Motor neuron (in vitro differentiated cells): ENCODE results near the gene RALGPS1. TPM values are rescaled to one million over a fixed set of nuclear protein-coding genes. Genes with fewer than 3 reads are reported as not detected.

ENCODE experiments used
- ATAC-seq, 8 experiments: fragments of 200-7000 bp; cut with Tn5 transposase; replicated peaks in 6 of 8; 2 replicates each; pipeline ENCODE4 v1.8.0; 2021; ENCODE audit warnings: mild to moderate bottlenecking in 8 of 8, moderate library complexity in 8 of 8
- H3K27ac ChIP-seq, 2 donors: fragments of 250-450 bp; sonication (Bioruptor Pico); 2 replicates each; pipeline ENCODE4 v1.9.0; 2021; ENCODE audit warnings: antibody characterized with exemption in 2 of 2, mild to moderate bottlenecking in 2 of 2, moderate library complexity in 1 of 2
- H3K4me1 ChIP-seq, 2 donors: fragments of 250-450 bp; sonication (Bioruptor Pico); replicated peaks in 1 of 2; 2 replicates each; pipeline ENCODE4 v1.6.1; 2021; ENCODE audit warnings: antibody characterized with exemption in 2 of 2, mild to moderate bottlenecking in 2 of 2, moderate library complexity in 1 of 2
- H3K4me3 ChIP-seq, 5 donors: fragments of 250-450 bp; sonication (Bioruptor Pico); 2 replicates each; pipeline ENCODE4 v1.9.0; 2021; ENCODE audit warnings: antibody characterized with exemption in 5 of 5, mild to moderate bottlenecking in 5 of 5, moderate library complexity in 4 of 5
- WGBS, 10 experiments: fragments of 450-650 bp; shearing (Covaris generic); methylation state at CpG; one replicate each; pipeline ENCODE4 v1.0.0; 2022; 5-methylcytosine and 5-hydroxymethylcytosine counted together
- in situ Hi-C, 9 experiments: fragments of 400-800 bp; cut with MboI; loops; one replicate each; pipeline ENCODE4 v1.15.0; 2021; ENCODE audit warnings: low sequenced_read_pairs in 9 of 9, low pct_unique_long_range_greater_than_20kb in 2 of 9; ENCODE audit not compliant: unreplicated experiment in 9 of 9
- total RNA-seq, 8 experiments: library from RNA; unstranded; fragments of 300-600 nt; gene quantifications; 2 replicates each; pipeline versions ENCODE4 v1.2.3 to v1.2.4, GENCODE V29; 2022

Gene RALGPS1
- total RNA-seq, 8 experiments from 2014 or later = 4.3 to 29.6 (median 17.3) TPM

GRCh38 chr9:127245637-127246164 is 331.1 kb downstream of the RALGPS1 start:
- in situ Hi-C loops = loop anchor here in 1 of 9 experiments (25.0 kb wide), 1 partner anchor 142 kb away; the partner anchor contains the start of gene SLC2A8
- WGBS, 10 experiments = 0 to 100% (median 80%) methylated on average over 1 to 7 of the region's 8 CpGs; no CpG with 5 or more reads in 4 of the 10 experiments
- Histone ChIP-seq H3K27ac (no peak overlapping the region), H3K4me1 (peaks cover 3 to 9% of the 10 kb centered on the region in 2 donors), H3K4me3 (peak overlapping the region; percentile 51 to 59 (median 57))
- ATAC-seq = no peak

GRCh38 chr9:127248241-127248640 is 333.7 kb downstream of the RALGPS1 start:
- Histone ChIP-seq H3K27ac (no peak overlapping the region), H3K4me1 (peaks cover 3 to 7% of the 10 kb centered on the region in 2 donors), H3K4me3 (no peak overlapping the region)
- WGBS, 10 experiments = 36 to 100% (median 86%) methylated on average over 1 to 3 of the region's 3 CpGs; no CpG with 5 or more reads in 1 of the 10 experiments
- in situ Hi-C loops = loop anchor here in 1 of 9 experiments (25.0 kb wide), 1 partner anchor 139 kb away; the partner anchor contains the start of gene SLC2A8
- ATAC-seq = no peak

- ATAC-seq = no peak
- H3K27ac ChIP-seq = no peak overlapping the region
- 83 to 93% (median 87%) methylated on average over 2 to 5 of the region's 5 CpGs; no CpG with 5 or more reads in 5 of the 10 experiments for WGBS, 10 experiments
- in situ Hi-C loops = loop anchor here in 1 of 9 experiments (25.0 kb wide), 1 partner anchor 137 kb away; the partner anchor contains the start of gene SLC2A8
- H3K4me3 ChIP-seq = no peak overlapping the region
- H3K4me1 ChIP-seq = peaks cover 3 to 4% of the 10 kb centered on the region in 2 donors
Measured at GRCh38 chr9:127249877-127250276, 335.3 kb downstream of the RALGPS1 start.

GRCh38 chr9:127250896-127251391 is 336.4 kb downstream of the RALGPS1 start:
- no peaks in the 10 kb centered on the region for H3K4me1 ChIP-seq
- H3K4me3 ChIP-seq = no peak overlapping the region
- in situ Hi-C loops = no loop called here
- no peak overlapping the region for H3K27ac ChIP-seq
- ATAC-seq = no peak
- WGBS, 10 experiments = 53 to 100% (median 91%) methylated on average over 1 to 3 of the region's 3 CpGs

DNA sequence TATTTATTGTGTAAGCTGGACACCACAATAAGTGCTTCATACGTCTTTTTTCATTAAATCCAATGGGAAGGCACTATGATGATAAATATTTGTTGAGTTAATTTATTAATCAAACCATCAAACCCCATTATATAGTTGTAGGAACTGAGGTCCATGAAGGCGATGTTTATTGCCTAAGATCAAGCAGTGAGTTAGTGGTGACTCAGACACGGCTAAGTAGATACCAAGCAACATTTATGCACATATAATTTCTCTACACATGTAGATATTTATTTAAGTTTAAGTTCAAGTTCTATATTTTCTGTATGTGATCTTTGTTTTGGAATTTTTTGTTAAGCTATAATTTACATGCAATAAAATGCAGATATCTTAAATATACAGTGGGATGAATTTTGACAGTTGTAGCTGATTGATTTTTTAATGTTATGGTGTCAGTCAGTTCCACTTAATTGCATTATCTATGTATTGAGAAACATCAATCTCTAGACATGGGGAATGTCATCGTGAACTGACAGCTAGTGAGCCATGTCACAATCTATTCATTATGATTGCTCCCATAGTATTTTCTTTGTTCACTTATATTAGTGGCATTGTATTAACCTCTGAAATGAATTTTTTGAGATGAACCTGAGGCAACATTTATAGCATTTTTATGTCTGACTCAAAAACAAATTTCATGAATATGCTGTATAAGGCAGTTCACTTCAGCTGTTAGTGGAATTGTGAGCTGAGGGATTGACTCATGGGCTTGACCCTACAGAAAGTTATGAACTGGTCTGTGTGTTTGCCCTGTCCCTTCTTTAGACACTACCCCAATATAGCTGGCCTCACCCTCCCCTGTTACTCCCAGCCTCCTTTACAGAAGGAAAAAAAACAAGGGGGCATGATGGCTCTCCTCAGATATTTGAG is 338.1 kb downstream of the RALGPS1 start:
- Histone ChIP-seq H3K27ac (no peak overlapping the region), H3K4me1 (no peaks in the 10 kb centered on the region), H3K4me3 (no peak overlapping the region)
- 26 to 100% (median 90%) methylated on average over 1 to 4 of the region's 4 CpGs; no CpG with 5 or more reads in 1 of the 10 experiments for WGBS, 10 experiments
- in situ Hi-C loops = no loop called here
- ATAC-seq = peak in 3 of 8 experiments; percentile 54 to 65 (median 57)

- Histone ChIP-seq H3K4me3 (no peak overlapping the region), H3K27ac (no peak overlapping the region), H3K4me1 (no peaks in the 10 kb centered on the region)
- in situ Hi-C loops = no loop called here
- WGBS, 10 experiments = 60 to 100% (median 78%) methylated on average over 1 to 2 of the region's 2 CpGs
- ATAC-seq = no peak
Measured at GRCh38 chr9:127253446-127253845, 338.9 kb downstream of the RALGPS1 start.

DNA sequence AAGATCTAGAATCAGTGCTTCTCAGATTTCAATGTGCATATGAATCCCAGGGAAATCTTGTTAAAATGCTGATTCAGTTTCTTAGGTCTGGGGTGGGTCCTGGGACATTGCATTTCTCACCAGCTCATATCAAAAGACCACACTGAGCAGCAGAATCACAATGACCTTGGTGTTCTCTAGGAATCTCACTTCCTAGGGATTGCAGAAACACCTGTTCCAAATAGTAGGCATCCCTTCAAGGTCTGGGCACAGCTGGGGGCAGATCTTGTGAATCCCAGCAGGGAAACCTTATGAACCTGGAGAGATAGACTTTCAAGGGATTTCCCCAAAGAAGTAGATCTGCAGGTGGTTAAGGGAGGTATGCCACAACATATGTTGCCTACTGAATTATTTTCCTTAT is 341.1 kb downstream of the RALGPS1 start:
- ATAC-seq = no peak
- Histone ChIP-seq H3K4me1 (no peaks in the 10 kb centered on the region), H3K4me3 (no peak overlapping the region), H3K27ac (no peak overlapping the region)
- in situ Hi-C loops = no loop called here

- Histone ChIP-seq H3K27ac (no peak overlapping the region), H3K4me1 (no peaks in the 10 kb centered on the region), H3K4me3 (no peak overlapping the region)
- WGBS, 10 experiments = 50 to 100% (median 95%) methylated on average over 1 to 5 of the region's 5 CpGs; no CpG with 5 or more reads in 2 of the 10 experiments
- ATAC-seq = no peak
- in situ Hi-C loops = no loop called here
Measured at GRCh38 chr9:127256324-127256723, 341.7 kb downstream of the RALGPS1 start.

DNA sequence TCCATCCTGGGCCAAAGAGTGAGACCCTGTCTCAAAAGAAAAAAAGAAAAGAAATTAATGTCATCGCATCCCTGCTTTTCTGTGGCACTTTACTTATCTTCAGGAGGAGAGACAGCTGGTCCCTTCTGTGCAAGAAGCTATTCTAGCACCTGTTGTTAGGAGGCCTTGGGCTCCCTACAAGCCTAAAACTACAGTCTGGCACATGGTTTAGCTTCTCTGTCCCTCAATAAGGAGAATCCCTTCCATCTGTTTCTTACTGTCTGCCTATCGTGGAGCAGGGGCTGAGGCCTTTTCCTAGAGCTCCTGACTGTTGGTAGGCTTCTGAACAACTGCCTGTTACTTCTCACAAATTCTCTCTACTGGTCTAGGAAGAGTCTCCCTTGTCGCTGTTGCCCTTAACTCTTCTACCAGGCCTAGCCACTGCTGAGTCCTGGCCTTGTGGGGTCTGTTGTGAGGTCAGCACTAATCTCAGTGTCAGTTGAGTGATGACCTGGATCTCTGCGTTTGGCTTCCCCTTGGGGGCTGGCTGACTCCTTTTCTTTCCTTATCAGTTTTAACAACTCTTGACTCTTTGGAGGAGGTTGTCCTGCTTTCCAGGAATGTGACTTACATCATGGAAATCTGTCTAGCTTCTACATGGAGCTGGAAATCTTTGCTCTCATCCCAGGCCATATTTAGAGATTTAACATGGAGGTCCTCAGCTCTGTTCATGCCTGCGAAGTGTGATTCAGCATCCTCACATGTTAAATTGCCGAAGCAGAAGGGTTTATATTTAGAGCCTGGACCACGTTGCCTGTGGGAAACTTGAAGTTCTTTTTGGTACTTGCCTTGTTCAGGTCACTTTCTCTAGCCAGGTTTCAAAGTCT is 344.3 kb downstream of the RALGPS1 start:
- no peak overlapping the region for H3K4me3 ChIP-seq
- WGBS, 10 experiments = 50 to 100% (median 79%) methylated on average over 2 to 7 of the region's 7 CpGs; no CpG with 5 or more reads in 2 of the 10 experiments
- no peak for ATAC-seq
- in situ Hi-C loops = no loop called here
- H3K27ac ChIP-seq = no peak overlapping the region
- peaks cover 0 to 4% of the 10 kb centered on the region in 2 donors for H3K4me1 ChIP-seq

DNA sequence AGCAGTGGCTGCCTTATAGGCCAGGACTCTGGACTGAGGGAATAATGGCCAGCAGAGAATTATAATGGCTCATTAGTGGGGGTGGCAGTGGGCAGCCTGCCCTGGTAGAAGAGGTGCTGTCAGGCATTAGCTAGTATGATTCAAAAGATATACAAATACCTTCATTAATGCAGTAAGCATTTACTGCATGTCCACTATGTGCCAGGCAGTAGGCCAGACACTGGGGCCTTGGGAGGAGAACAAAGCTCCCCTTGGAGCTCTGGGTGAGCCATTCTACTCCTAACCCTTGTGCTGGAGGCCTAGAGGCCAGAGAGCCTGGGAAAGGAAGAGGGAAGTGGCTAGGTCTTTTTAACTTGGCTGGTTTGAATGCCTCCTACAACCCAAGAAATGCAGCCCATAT is 348.0 kb downstream of the RALGPS1 start:
- in situ Hi-C loops = no loop called here
- no peak overlapping the region for H3K4me3 ChIP-seq
- H3K27ac ChIP-seq = no peak overlapping the region
- H3K4me1 ChIP-seq = peaks cover 5 to 19% of the 10 kb centered on the region in 2 donors
- ATAC-seq = no peak

- ATAC-seq = no peak
- 68 to 100% (median 94%) methylated on average over 1 to 7 of the region's 9 CpGs; no CpG with 5 or more reads in 2 of the 10 experiments for WGBS, 10 experiments
- Histone ChIP-seq H3K4me3 (no peak overlapping the region), H3K4me1 (peaks cover 5 to 19% of the 10 kb centered on the region in 2 donors), H3K27ac (no peak overlapping the region)
- in situ Hi-C loops = no loop called here
Measured at GRCh38 chr9:127263237-127263636, 348.7 kb downstream of the RALGPS1 start.

DNA sequence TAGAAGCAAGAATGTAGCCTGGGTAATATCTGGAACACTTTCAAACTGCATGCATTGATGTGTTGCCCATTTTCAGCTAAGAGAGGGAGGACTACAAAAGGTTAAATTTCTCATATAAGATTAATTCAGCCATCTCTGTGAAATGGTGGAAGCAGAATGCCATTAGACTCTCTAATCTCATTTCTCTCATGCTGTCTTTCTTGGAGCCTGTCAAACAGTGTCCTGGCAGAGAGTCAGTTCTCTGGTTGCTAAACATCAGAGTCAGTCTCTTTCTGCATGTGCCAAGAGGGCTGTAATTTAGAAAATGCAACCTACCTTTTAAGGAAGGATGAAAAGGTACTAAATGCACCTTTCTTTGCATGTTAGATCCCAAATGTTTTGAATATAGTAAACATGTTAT is 349.1 kb downstream of the RALGPS1 start:
- Histone ChIP-seq H3K4me1 (peaks cover 5 to 19% of the 10 kb centered on the region in 2 donors), H3K4me3 (no peak overlapping the region), H3K27ac (no peak overlapping the region)
- ATAC-seq = peak in 1 of 8 experiments; percentile 63
- in situ Hi-C loops = no loop called here
